HG03460 (cell line): ENCODE results near the gene RNF220.
"Not testable (repeated sequence)": the region's sequence is repeated elsewhere in the genome, so short reads cannot be mapped to it uniquely, and the experiment has no call there.

ENCODE experiments used
- ATAC-seq: cut with Tn5 transposase; IDR thresholded peaks from one replicate; pipeline ENCODE4 v1.9.1; 2021; ENCODE audit not compliant: unreplicated experiment

Gene RNF220

GRCh38 chr1:44648529-44649250 is 243.6 kb downstream of the RNF220 start:
- ATAC-seq = no peak

GRCh38 chr1:44649788-44650158 is 244.7 kb downstream of the RNF220 start:
- ATAC-seq = no peak

GRCh38 chr1:44650159-44650831 is 245.2 kb downstream of the RNF220 start:
- no peak for ATAC-seq

- ATAC-seq = no peak
These were observed 246.0 kb downstream of the RNF220 start for GRCh38 chr1:44651069-44651468.

GRCh38 chr1:44652445-44653106 is 247.5 kb downstream of the RNF220 start:
- ATAC-seq = peak; percentile 66

GRCh38 chr1:44653107-44653964 is 248.3 kb downstream of the RNF220 start:
- ATAC-seq = no peak

GRCh38 chr1:44654621-44655187 is 249.6 kb downstream of the RNF220 start:
- ATAC-seq = no peak

GRCh38 chr1:44655609-44656008 is 250.6 kb downstream of the RNF220 start:
- ATAC-seq = no peak

- ATAC-seq = no peak
These were observed 254.5 kb downstream of the RNF220 start for GRCh38 chr1:44659566-44659965.

- no peak for ATAC-seq
These were observed 255.1 kb downstream of the RNF220 start for GRCh38 chr1:44660176-44660575.

- ATAC-seq = no peak
These were observed 257.0 kb downstream of the RNF220 start for GRCh38 chr1:44661781-44662682.

- ATAC-seq = no peak
These were observed 257.6 kb downstream of the RNF220 start for GRCh38 chr1:44662683-44663030.

- ATAC-seq = no peak
These were observed 258.4 kb downstream of the RNF220 start for GRCh38 chr1:44663417-44663816.

GRCh38 chr1:44664730-44665370 is 259.8 kb downstream of the RNF220 start:
- ATAC-seq = no peak

- ATAC-seq = not testable (repeated sequence)
These were observed 261.7 kb downstream of the RNF220 start for GRCh38 chr1:44666719-44667118.

GRCh38 chr1:44670751-44671640 is 265.9 kb downstream of the RNF220 start:
- no peak for ATAC-seq

- no peak for ATAC-seq
These were observed 267.4 kb downstream of the RNF220 start for GRCh38 chr1:44672254-44672955.
